ENCODE measurements around the gene INPP5A. TPM values are rescaled to one million over a fixed set of nuclear protein-coding genes. Genes with fewer than 3 reads are reported as not detected.

INPP5A gene
- total RNA-seq, 1 experiment from 2014 or later = 16.6 TPM

DNA sequence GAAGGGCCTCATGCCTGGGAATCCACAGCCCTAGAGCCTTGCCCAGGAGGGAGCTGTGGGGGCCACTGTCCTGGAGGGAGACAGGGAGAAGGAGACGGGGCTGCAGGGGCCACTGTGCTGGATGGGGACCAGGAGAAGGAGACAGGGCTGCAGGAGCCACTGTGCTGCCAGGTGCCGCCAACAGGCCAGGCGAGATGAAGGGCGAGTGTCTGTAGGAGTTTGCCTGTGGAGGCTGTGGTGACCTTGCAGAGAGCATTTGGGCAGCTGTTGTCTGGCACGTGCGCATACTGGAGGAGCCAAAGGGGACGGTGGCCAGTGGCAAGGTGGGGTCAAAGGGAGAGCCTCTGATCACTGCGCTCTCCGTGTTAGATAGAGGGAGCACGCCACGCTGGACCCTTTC lies 169.1 kb downstream of the INPP5A start:
- TF ChIP-seq, protein P1, sequence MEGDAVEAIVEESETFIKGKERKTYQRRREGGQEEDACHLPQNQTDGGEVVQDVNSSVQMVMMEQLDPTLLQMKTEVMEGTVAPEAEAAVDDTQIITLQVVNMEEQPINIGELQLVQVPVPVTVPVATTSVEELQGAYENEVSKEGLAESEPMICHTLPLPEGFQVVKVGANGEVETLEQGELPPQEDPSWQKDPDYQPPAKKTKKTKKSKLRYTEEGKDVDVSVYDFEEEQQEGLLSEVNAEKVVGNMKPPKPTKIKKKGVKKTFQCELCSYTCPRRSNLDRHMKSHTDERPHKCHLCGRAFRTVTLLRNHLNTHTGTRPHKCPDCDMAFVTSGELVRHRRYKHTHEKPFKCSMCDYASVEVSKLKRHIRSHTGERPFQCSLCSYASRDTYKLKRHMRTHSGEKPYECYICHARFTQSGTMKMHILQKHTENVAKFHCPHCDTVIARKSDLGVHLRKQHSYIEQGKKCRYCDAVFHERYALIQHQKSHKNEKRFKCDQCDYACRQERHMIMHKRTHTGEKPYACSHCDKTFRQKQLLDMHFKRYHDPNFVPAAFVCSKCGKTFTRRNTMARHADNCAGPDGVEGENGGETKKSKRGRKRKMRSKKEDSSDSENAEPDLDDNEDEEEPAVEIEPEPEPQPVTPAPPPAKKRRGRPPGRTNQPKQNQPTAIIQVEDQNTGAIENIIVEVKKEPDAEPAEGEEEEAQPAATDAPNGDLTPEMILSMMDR (IDR thresholded peaks at IDR 0.05; ENCODE audit: unreplicated experiment) = no peak
- H3K36me3 Mint-ChIP-seq (ENCODE audit: insufficient read depth, unreplicated experiment) = no peaks in the 10 kb centered on the region
- no peak overlapping the region for H3K4me3 Mint-ChIP-seq (ENCODE audit: low read depth, unreplicated experiment)
- no peak for DNase-seq
- no peaks in the 10 kb centered on the region for H3K27me3 Mint-ChIP-seq (ENCODE audit: unreplicated experiment)
- H3K27ac Mint-ChIP-seq (ENCODE audit: unreplicated experiment) = no peak overlapping the region
- BruUV-seq (replicated peaks) = no TSS peak
- peaks cover 10% of the 10 kb centered on the region for H3K4me1 Mint-ChIP-seq (ENCODE audit: low read depth, unreplicated experiment)
- CTCF ChIA-PET = no interaction called here
- peaks cover 3% of the 10 kb centered on the region for H3K9me3 Mint-ChIP-seq (ENCODE audit: low read depth, unreplicated experiment)
- intact Hi-C loops (cut with micrococcal nuclease; ENCODE audit: unreplicated experiment) = no loop called here

DNA sequence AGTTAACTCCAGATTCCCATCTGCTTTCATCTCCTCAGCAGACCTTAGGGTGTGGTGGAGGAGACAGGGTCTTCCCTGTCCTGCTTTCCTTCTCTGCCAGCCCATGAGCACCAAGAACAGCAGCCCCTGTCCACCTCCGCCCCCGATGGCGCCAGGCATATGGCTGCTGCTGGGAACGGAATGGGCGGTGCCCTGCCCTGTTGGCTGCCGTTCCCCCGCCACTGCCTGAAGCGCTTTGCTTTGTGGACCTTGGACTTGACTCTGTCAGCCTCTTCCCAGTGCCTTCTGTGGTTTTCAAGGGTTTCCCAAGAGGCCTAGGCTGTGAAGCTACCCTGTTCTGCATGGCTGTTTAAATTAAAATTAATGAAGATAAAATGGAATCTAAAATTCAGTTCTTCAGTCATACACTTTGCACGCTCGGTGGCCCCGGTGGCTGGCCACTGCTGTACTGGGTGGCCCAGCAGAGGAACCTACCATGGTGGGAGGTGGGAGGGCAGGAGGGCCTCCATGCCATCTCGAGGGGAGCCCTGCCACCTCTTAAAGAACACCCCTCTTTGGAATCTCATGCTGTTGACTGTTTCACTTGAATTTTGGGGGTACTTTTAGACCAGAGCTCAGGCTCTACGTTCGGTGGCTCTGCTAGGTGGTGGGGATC lies 169.7 kb downstream of the INPP5A start:
- TF ChIP-seq, protein P1 (IDR thresholded peaks at IDR 0.05; ENCODE audit: unreplicated experiment) = no peak
- DNase-seq = peak; percentile 7
- CTCF ChIA-PET = no interaction called here
- Mint-ChIP-seq H3K9me3 (ENCODE audit: low read depth, unreplicated experiment) (peaks cover 3% of the 10 kb centered on the region), H3K4me1 (ENCODE audit: low read depth, unreplicated experiment) (peaks cover 10% of the 10 kb centered on the region), H3K4me3 (ENCODE audit: low read depth, unreplicated experiment) (no peak overlapping the region), H3K27me3 (ENCODE audit: unreplicated experiment) (no peaks in the 10 kb centered on the region), H3K27ac (ENCODE audit: unreplicated experiment) (no peak overlapping the region), H3K36me3 (ENCODE audit: insufficient read depth, unreplicated experiment) (no peaks in the 10 kb centered on the region)
- intact Hi-C loops (cut with micrococcal nuclease; ENCODE audit: unreplicated experiment) = no loop called here
- BruUV-seq (replicated peaks) = no TSS peak

DNA sequence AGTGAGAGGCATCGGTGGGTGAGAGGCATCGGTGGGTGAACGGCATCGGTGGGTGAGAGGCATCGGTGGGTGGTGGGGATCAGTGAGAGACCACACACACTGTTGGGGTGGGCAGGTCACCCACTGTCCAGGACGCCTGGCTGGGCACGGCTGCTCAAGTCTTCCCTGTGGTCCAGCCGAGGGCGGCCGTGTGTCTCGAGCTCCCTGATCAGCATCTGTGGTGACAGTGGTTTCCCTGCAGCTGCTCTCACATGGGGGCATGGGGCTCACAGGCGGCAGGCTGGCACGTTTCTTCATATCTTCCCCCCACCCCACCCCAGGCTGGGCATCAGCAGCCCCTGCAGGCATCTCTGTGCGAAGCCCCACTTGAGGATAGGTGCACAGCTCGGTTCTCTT lies 170.2 kb downstream of the INPP5A start:
- H3K4me3 Mint-ChIP-seq (ENCODE audit: low read depth, unreplicated experiment) = no peak overlapping the region
- no TSS peak for BruUV-seq (replicated peaks)
- no peak for DNase-seq
- CTCF ChIA-PET = no interaction called here
- no peaks in the 10 kb centered on the region for H3K36me3 Mint-ChIP-seq (ENCODE audit: insufficient read depth, unreplicated experiment)
- no peaks in the 10 kb centered on the region for H3K27me3 Mint-ChIP-seq (ENCODE audit: unreplicated experiment)
- intact Hi-C loops (cut with micrococcal nuclease; ENCODE audit: unreplicated experiment) = no loop called here
- peaks cover 10% of the 10 kb centered on the region for H3K4me1 Mint-ChIP-seq (ENCODE audit: low read depth, unreplicated experiment)
- no peak overlapping the region for H3K27ac Mint-ChIP-seq (ENCODE audit: unreplicated experiment)
- TF ChIP-seq, protein P1 (IDR thresholded peaks at IDR 0.05; ENCODE audit: unreplicated experiment) = no peak
- peaks cover 3% of the 10 kb centered on the region for H3K9me3 Mint-ChIP-seq (ENCODE audit: low read depth, unreplicated experiment)

DNA sequence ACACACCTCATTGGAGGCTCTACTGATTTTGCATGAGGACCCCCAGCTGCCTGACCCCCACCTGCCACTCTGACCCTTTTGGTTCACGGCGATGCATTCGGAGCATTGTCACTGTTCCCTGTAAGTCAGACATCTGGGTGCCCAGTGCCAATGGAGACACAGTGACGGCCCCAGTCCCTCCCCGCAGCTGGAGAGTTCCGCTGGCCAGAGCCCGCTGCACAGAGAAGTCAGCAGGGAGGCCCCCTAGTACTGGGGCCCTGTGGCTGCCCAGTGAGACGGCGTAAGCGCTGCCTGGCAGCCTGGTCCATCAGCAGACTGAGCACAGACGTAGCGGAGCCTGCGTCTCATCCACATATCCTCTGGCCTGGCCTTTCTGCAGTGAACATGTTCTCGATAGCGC lies 170.9 kb downstream of the INPP5A start:
- H3K4me1 Mint-ChIP-seq (ENCODE audit: low read depth, unreplicated experiment) = peaks cover 10% of the 10 kb centered on the region
- TF ChIP-seq, protein P1 (IDR thresholded peaks at IDR 0.05; ENCODE audit: unreplicated experiment) = no peak
- H3K27me3 Mint-ChIP-seq (ENCODE audit: unreplicated experiment) = no peaks in the 10 kb centered on the region
- intact Hi-C loops (cut with micrococcal nuclease; ENCODE audit: unreplicated experiment) = no loop called here
- H3K36me3 Mint-ChIP-seq (ENCODE audit: insufficient read depth, unreplicated experiment) = peaks cover 4% of the 10 kb centered on the region
- BruUV-seq (replicated peaks) = no TSS peak
- peaks cover 3% of the 10 kb centered on the region for H3K9me3 Mint-ChIP-seq (ENCODE audit: low read depth, unreplicated experiment)
- CTCF ChIA-PET = no interaction called here
- no peak overlapping the region for H3K27ac Mint-ChIP-seq (ENCODE audit: unreplicated experiment)
- H3K4me3 Mint-ChIP-seq (ENCODE audit: low read depth, unreplicated experiment) = no peak overlapping the region
- DNase-seq = no peak

Data from Calu3 (cell line).